GM19468 (cell line): ENCODE data around the gene SCEL.

Experiments
- ATAC-seq: cut with Tn5 transposase; IDR thresholded peaks from one replicate; pipeline ENCODE4 v1.9.1; 2021; ENCODE audit warnings: mild to moderate bottlenecking, moderate library complexity, moderate number of reproducible peaks; ENCODE audit not compliant: unreplicated experiment; ENCODE audit errors: extremely low read depth

The SCEL gene

DNA sequence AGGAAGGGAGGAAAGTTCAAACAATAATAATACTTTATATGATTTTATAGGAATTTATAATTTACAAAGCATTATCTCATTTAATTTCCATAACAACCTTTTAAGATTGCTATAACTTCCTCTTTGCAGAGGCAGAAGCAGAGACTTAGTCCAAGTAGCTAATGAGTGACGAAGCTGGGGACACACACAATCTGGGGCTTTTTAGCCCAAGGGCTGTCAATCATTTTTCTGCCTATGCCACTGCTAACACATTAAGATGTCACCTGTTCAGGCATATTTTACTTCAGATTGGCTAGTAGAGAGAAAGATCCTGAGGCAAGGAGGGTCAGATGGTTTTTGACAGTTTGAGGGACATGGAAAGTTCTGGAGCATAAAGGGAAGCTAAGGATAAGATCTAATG, 12.6 kb downstream of the SCEL start:
- ATAC-seq, result peak; percentile 61

DNA sequence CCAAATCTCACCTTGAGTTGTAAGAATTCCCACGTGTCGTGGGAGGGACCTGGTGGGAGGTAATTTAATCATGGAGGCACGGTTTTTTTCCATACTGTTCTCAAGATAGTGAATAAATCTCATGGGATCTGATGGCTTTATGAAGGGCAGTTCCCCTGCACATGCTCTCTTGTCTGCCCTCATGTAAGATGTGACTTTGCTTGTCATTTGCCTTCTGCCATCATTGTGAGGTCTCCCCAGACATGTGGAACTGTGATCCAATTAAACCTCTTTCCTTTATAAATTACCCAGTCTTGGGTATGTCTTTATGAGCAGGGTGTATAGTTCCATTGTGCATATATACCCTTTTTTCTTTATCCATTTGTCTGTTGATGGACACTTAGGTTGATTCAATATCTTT, 13.1 kb downstream of the SCEL start:
- no peak for ATAC-seq

DNA sequence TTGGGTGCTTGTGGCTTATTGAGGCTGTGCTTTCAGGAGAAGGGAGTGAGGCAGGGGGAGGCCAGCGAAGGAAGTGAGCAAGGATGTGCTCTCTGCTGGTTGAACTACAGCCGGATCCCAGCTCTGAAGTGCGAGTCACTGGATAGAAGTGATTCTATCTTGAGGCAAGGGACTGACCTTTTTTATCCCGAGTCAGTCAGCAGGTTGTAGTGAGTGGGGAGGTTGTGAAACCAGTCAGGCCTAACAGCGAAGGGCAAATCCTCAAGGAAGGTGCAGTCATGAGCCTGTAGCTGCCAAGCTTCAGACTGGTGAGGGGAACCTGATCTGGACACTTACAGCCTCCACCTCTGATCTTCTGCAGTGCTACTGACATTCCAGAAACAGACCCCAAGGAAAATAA, 18.6 kb downstream of the SCEL start:
- ATAC-seq, result no peak

GRCh38 chr13:77555246-77555645, 19.7 kb downstream of the SCEL start:
- ATAC-seq, result no peak

DNA sequence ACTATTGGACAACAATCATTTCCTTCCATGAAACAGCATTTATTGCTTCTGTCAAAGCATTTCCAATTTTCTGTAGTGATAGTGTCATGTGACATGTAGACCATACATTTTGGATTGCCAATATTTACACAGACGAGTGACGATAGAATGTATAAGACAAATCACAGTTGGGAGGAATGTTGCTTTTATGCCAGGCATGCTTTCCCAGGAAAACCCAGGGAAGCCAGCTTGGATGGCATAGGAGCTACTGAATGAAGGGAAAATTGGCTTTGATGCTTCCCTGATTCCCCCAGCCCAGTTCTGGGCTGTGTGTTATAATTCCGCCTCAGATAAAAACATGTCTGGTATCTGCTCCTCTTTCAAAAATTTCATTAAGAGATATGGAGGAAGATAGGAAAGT, 22.5 kb downstream of the SCEL start:
- no peak for ATAC-seq

DNA sequence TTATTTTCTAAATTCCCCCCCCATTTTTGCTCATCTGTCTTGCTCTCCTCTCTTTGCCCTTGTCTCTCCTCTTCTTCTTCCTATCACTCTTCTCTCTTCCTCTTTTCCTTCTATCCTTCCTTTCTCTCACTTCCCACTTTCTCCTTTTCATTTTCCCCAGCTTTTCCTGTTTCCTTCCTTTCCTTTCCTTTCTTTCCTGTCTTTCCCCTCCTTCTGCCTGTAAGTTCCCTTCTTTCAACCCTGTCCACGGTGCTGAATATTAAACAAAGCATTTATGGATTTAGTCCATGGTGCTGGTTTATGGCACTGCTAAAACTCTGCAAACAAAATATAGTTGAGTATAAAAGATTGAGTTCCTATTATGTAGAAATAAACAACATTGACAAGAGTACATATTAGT, 27.6 kb downstream of the SCEL start:
- ATAC-seq, result no peak

DNA sequence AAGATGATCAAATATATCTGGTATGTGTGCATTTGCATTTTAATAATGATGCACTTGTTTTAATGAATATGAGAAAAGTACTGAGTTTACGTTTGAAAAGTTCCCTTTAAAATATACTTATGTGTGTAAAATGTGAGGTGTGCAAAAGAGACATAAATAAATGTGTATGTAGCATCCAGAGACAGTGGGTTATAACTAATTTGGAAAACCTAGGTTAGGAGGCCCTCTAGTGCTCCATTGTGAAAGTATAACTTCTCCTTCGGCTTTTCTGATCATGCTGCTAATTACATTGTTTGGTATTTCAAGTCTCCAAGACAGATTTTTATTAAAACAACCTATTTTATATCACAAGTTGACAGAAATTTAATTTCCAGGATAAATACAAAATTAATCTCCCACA, 30.1 kb downstream of the SCEL start:
- peak; percentile 57 for ATAC-seq

GRCh38 chr13:77571956-77572355, 36.5 kb downstream of the SCEL start:
- no peak for ATAC-seq

GRCh38 chr13:77574096-77574495, 38.6 kb downstream of the SCEL start:
- no peak for ATAC-seq

DNA sequence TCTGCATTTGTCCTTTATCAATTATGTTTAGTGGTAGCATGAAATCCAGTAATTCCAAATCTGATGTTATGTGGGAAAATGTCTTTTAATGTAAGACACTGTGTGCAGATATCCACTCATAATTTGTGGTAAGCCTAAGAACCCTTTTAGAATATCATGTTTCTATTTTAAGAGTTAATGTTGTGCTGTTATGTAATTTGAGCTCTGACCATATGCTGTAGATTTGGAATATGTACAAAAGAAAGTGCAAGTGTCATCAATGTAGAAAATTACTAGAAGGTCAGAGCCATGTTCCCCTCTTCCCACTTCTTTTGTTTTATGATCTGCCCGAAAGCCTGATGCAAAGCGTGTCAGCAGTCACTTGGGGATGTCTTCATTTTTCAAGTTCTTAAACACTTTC, 44.5 kb downstream of the SCEL start:
- ATAC-seq, result no peak

GRCh38 chr13:77580748-77581147, 45.2 kb downstream of the SCEL start:
- ATAC-seq, result no peak

DNA sequence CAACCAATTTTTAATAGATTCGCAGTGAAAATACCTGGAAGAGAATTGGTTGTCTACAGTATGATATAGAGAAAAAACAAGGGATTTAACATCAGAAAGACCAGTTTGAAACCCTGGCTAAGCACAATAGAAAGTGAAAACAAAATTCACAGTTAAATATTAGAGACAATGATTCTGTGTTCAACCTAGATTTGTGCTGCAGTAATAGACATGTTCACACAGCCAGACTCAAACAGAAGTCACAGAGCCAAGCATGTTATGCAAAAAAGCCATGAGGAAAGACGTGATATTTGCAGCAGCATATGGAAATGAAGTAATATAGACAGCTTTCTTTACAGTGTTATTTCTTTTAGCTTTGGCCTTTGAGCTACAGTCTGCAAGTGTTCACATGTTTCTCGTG, 48.1 kb downstream of the SCEL start:
- no peak for ATAC-seq

GRCh38 chr13:77584106-77584505, 48.6 kb downstream of the SCEL start:
- ATAC-seq, result no peak

- no peak for ATAC-seq
These were observed 59.8 kb downstream of the SCEL start for GRCh38 chr13:77595166-77595810.

- no peak for ATAC-seq
These were observed 61.3 kb downstream of the SCEL start for GRCh38 chr13:77596777-77597176.

- ATAC-seq, result no peak
These were observed 63.8 kb downstream of the SCEL start for GRCh38 chr13:77599351-77599750.

DNA sequence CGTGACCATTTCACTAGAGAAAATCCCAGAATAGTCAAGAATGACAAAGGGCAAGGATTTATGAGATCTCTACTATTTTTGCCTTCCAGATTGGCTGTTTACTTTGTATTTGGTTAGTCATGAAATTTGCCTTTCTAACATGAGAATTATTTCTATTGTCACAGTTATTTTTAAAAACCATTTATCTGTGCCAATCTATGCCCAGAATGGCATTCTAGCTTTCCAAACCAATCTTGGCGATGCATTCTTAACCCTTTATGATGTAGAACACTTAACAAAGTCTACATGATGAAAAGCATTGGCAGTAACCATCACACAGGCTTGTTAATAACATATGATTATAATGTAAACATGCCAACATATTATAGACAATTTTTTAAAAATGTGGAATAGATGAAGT, 65.2 kb downstream of the SCEL start:
- no peak for ATAC-seq

- ATAC-seq, result no peak
These were observed 75.6 kb downstream of the SCEL start for GRCh38 chr13:77611068-77611467.

DNA sequence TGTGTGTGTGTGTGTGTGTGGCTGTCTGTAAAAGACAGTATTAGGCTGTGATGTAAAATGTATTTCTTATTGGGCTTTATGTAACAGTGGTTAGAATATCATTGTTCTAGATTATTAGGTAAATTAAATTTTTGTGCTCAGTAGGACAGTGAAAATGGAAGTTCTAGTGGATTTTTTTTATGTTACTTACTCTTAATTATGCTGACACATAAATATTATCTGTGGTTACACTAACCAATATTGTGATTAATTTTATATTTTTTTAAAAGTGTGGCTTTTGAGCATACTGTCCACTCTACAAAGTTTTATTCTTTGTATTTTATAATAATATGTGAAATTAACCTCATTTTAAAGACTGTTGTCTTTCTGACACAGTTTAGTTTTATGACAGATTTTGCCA, 80.5 kb downstream of the SCEL start:
- no peak for ATAC-seq

- ATAC-seq, result no peak
These were observed 84.1 kb downstream of the SCEL start for GRCh38 chr13:77619655-77620054.

DNA sequence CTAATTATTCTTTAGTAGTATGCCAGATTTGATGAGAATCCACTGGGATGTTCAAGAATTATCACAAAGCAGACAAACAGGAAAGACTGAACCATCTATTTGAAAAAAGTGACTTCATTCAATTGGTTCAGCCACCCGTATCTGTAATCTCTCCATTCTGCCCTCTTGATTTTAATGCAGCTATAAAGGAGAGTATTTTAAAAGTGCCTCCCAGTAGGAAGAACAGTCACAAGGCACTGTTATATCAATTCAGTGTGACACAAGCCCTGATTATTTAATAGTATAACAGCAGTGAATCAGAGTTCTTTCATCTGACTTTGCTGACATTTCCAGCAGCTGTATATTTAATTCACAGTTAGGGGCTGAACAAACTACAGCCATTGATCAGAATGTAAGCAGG, 84.6 kb downstream of the SCEL start:
- ATAC-seq, result no peak

GRCh38 chr13:77623806-77624205, 88.3 kb downstream of the SCEL start:
- ATAC-seq, result no peak

- no peak for ATAC-seq
These were observed 92.7 kb downstream of the SCEL start for GRCh38 chr13:77628170-77628569.
